Spleen (tissue), 11 donors: ENCODE data around the gene KMT2D. TPM values are rescaled to one million over a fixed set of nuclear protein-coding genes. Genes with fewer than 3 reads are reported as not detected.
A peak's percentile ranks its signal among the peaks of the same experiment; 100 is the strongest.

Source experiments
- DNase-seq: peaks from one replicate; pipeline ENCODE4 v3.0.0-alpha.2; 2020
- H3K27ac ChIP-seq, 8 donors: fragments of 200-600 bp; sonication (generic) in 7 of 8; 1 replicate in 4 of 8; 2 replicates in 4 of 8; pipeline versions ENCODE4 v1.5.0 to v1.8.0; 2016 to 2021; ENCODE audit warnings: inconsistent platforms in 4 of 8, mild to moderate bottlenecking in 4 of 8, moderate library complexity in 1 of 8
- H3K27me3 ChIP-seq, 7 donors: fragments of 200-600 bp; sonication (generic) in 6 of 7; replicated peaks in 1 of 7; 1 replicate in 4 of 7; 2 replicates in 3 of 7; pipeline versions ENCODE4 v1.5.0 to v1.8.0; 2016 to 2021; ENCODE audit warnings: inconsistent platforms in 3 of 7, mild to moderate bottlenecking in 1 of 7
- H3K36me3 ChIP-seq, 6 donors: fragments of 200-600 bp; sonication (generic) in 5 of 6; 1 replicate in 4 of 6; 2 replicates in 2 of 6; pipeline versions ENCODE4 v1.5.0 to v1.8.0; 2016 to 2021; ENCODE audit warnings: inconsistent platforms in 2 of 6
- H3K4me1 ChIP-seq, 6 donors: fragments of 200-600 bp; sonication (generic) in 5 of 6; 1 replicate in 3 of 6; 2 replicates in 3 of 6; pipeline versions ENCODE4 v1.5.0 to v1.8.0; 2016 to 2021; ENCODE audit warnings: inconsistent platforms in 3 of 6
- H3K4me3 ChIP-seq, 8 donors: fragments of 200-600 bp; sonication (generic) in 7 of 8; 1 replicate in 4 of 8; 2 replicates in 4 of 8; pipeline versions ENCODE4 v1.5.0 to v1.8.0; 2016 to 2021; ENCODE audit warnings: inconsistent platforms in 4 of 8, mild to moderate bottlenecking in 4 of 8, moderate library complexity in 2 of 8
- H3K9me3 ChIP-seq, 8 donors: fragments of 200-600 bp; sonication (generic) in 7 of 8; 1 replicate in 4 of 8; 2 replicates in 4 of 8; pipeline versions ENCODE4 v1.5.0 to v1.8.0; 2016 to 2021; ENCODE audit warnings: inconsistent platforms in 4 of 8
- CTCF ChIP-seq, 11 experiments: fragments of 200-600 bp in 7 of 11; fragments of 450-650 bp in 4 of 11; sonication (generic) in 4 of 11; IDR thresholded peaks in 8 of 11; conservative IDR thresholded peaks in 3 of 11; 1 replicate in 7 of 11; 2 replicates in 4 of 11; pipeline versions ENCODE4 v1.4.0 to v1.8.0; 2016 to 2021; ENCODE audit warnings: antibody characterized with exemption in 11 of 11, inconsistent platforms in 4 of 11, mild to moderate bottlenecking in 1 of 11
- POLR2A ChIP-seq, 3 donors: fragments of 450-650 bp; IDR thresholded peaks; one replicate each; pipeline ENCODE4 v1.5.1; 2017; ENCODE audit warnings: antibody characterized with exemption in 3 of 3, mild to moderate bottlenecking in 1 of 3
- POLR2AphosphoS5 ChIP-seq, 3 donors: sonication (generic); formaldehyde crosslinking; IDR thresholded peaks; one replicate each; pipeline ENCODE4 v1.5.1; 2017; ENCODE audit warnings: antibody characterized with exemption in 3 of 3
- WGBS, 5 donors: extraction: QIAGEN DNeasy Blood & Tissue Kit in 3 of 5; methylation state at CpG; one replicate each; pipeline versions ENCODE4 v1.1.5 to v1.1.7; 2013 to 2018; 5-methylcytosine and 5-hydroxymethylcytosine counted together
- intact Hi-C: fragments of 100-400 bp; cut with DNase I; formaldehyde crosslinking; loops from one replicate; pipeline ENCODE4 v1.15.0; 2023; ENCODE audit warnings: low total_unique reads
- polyA plus RNA-seq, 3 donors: library from polyadenylated mRNA; stranded (reverse); fragments of 200-250 nt; gene quantifications; one replicate each; pipeline ENCODE4 v1.2.1, GENCODE V29; 2013
- total RNA-seq, 7 donors: library from RNA; depleted of rRNA in 3 of 7; stranded (reverse); fragments of >200 nt in 3 of 7; fragmentation: NEBNext Ultra II Directional in 4 of 7; extraction: Animal tissue kit (Norgen Biotek cat#: 25700) in 4 of 7; gene quantifications; one replicate each; pipeline versions ENCODE4 v1.1.0 to v1.2.1, GENCODE V29; 2016 to 2021
- donor health status: healthy with polysubstance abuse.
- donor health status: DM: no; HTN: no; CAD: no; lungs with moderate emphysema.
- donor health status: DM: no; HTN: no; CAD: no.
- donor health status: Bipolar disorder and iron deficiency.
- donor health status: healthy.
- donor health status: DM: no; HTN: no; CAD: no.
- donor health status: DM: yes; HTN: yes; CAD: no.

KMT2D gene
- total and polyA plus RNA-seq, 10 donors, result 5.1 to 172 (median 140) TPM

- Histone ChIP-seq H3K36me3 (peaks cover 0 to 35% (median 27%) of the 10 kb centered on the region in 6 donors), H3K9me3 (no peaks in the 10 kb centered on the region), H3K4me3 (peak overlapping the region; percentile 66 to 91 (median 76)), H3K4me1 (peaks cover 7 to 63% (median 30%) of the 10 kb centered on the region in 6 donors), H3K27ac (peak overlapping the region; percentile 93 to 98 (median 96)), H3K27me3 (no peaks in the 10 kb centered on the region)
- intact Hi-C loops, result no loop called here
- 0 to 1% (median 1%) methylated on average over 8 of the region's 8 CpGs for WGBS, 5 donors
- no peak for DNase-seq
- TF ChIP-seq POLR2A (IDR thresholded peaks at IDR 0.05) (no peak), POLR2AphosphoS5 (IDR thresholded peaks at IDR 0.05) (no peak), CTCF (IDR thresholded peaks at IDR 0.05 in 8 of 11, conservative IDR thresholded peaks at IDR 0.05 in 3 of 11) (peak in 1 of 11 experiments; percentile 4)
Observed at GRCh38 chr12:49017891-49018260, 42.7 kb downstream of the KMT2D start.

GRCh38 chr12:49015196-49015595, 45.4 kb downstream of the KMT2D start:
- Histone ChIP-seq H3K4me1 (peaks cover 7 to 55% (median 28%) of the 10 kb centered on the region in 6 donors), H3K4me3 (no peak overlapping the region), H3K27ac (no peak overlapping the region), H3K27me3 (no peaks in the 10 kb centered on the region), H3K9me3 (no peaks in the 10 kb centered on the region), H3K36me3 (peaks cover 4 to 35% (median 31%) of the 10 kb centered on the region in 6 donors)
- 90 to 97% (median 96%) methylated on average over 1 of the region's 1 CpG for WGBS, 5 donors
- intact Hi-C loops, result no loop called here
- no peak for DNase-seq
- TF ChIP-seq POLR2A (IDR thresholded peaks at IDR 0.05) (no peak), POLR2AphosphoS5 (IDR thresholded peaks at IDR 0.05) (no peak), CTCF (IDR thresholded peaks at IDR 0.05 in 8 of 11, conservative IDR thresholded peaks at IDR 0.05 in 3 of 11) (no peak)

- Histone ChIP-seq H3K36me3 (peaks cover 4 to 39% (median 36%) of the 10 kb centered on the region in 6 donors), H3K27me3 (no peaks in the 10 kb centered on the region), H3K4me1 (peaks cover 7 to 49% (median 22%) of the 10 kb centered on the region in 6 donors), H3K9me3 (no peaks in the 10 kb centered on the region), H3K27ac (no peak overlapping the region), H3K4me3 (no peak overlapping the region)
- 76 to 87% (median 81%) methylated on average over 1 of the region's 1 CpG for WGBS, 5 donors
- DNase-seq, result no peak
- intact Hi-C loops, result no loop called here
- TF ChIP-seq POLR2A (IDR thresholded peaks at IDR 0.05), result no peak
- TF ChIP-seq POLR2AphosphoS5 (IDR thresholded peaks at IDR 0.05), result no peak
- TF ChIP-seq CTCF (IDR thresholded peaks at IDR 0.05 in 8 of 11, conservative IDR thresholded peaks at IDR 0.05 in 3 of 11), result no peak
Observed at GRCh38 chr12:49014547-49014946, 46.0 kb downstream of the KMT2D start.

GRCh38 chr12:49013428-49013827, 47.2 kb downstream of the KMT2D start:
- intact Hi-C loops, result no loop called here
- 85 to 94% (median 90%) methylated on average over 3 of the region's 3 CpGs for WGBS, 5 donors
- Histone ChIP-seq H3K4me3 (no peak overlapping the region), H3K4me1 (peaks cover 7 to 42% (median 17%) of the 10 kb centered on the region in 6 donors), H3K9me3 (no peaks in the 10 kb centered on the region), H3K27me3 (no peaks in the 10 kb centered on the region), H3K27ac (no peak overlapping the region), H3K36me3 (peaks cover 4 to 50% (median 40%) of the 10 kb centered on the region in 6 donors)
- no peak for DNase-seq
- no peak for TF ChIP-seq POLR2AphosphoS5 (IDR thresholded peaks at IDR 0.05)
- no peak for TF ChIP-seq POLR2A (IDR thresholded peaks at IDR 0.05)
- no peak for TF ChIP-seq CTCF (IDR thresholded peaks at IDR 0.05 in 8 of 11, conservative IDR thresholded peaks at IDR 0.05 in 3 of 11)
